K562 (cell line): Measurements from ENCODE around the gene GALE. TPM values are rescaled to one million over a fixed set of nuclear protein-coding genes. Genes with fewer than 3 reads are reported as not detected.

Experiments used
- FOXP1 ChIP-seq: sonication (generic); formaldehyde crosslinking; IDR thresholded peaks from 2 replicates; pipeline ENCODE4 v1.8.0; 2022; ENCODE audit warnings: mild to moderate bottlenecking, missing genetic modification reagents
- HMGN3 ChIP-seq: IDR thresholded peaks from 2 replicates; pipeline ENCODE4 v1.6.1; 2011; ENCODE audit warnings: borderline replicate concordance, low read depth, mild to moderate bottlenecking, mixed read lengths, low read length; ENCODE audit not compliant: insufficient read length; ENCODE audit errors: extremely low read depth
- MAFF ChIP-seq: IDR thresholded peaks from 2 replicates; pipeline ENCODE4 v1.6.1; 2012; ENCODE audit warnings: low read length, improper control_type of control experiment
- MCM3 ChIP-seq: fragments of 450-650 bp; IDR thresholded peaks from 2 replicates; pipeline ENCODE4 v1.6.1; 2016
- NFRKB ChIP-seq: fragments of 450-650 bp; IDR thresholded peaks from 2 replicates; pipeline ENCODE4 v1.6.1; 2016; ENCODE audit warnings: low read depth
- NR4A1 ChIP-seq, 2 experiments: fragments of 250-450 bp in 1 of 2; fragments of 450-650 bp in 1 of 2; sonication (Bioruptor Pico) in 1 of 2; IDR thresholded peaks; 2 replicates each; pipeline versions ENCODE4 v1.4.0 to v1.6.1; 2016 to 2020; ENCODE audit warnings: mild to moderate bottlenecking in 2 of 2, missing compliant biosample characterization in 1 of 2, missing genetic modification characterization in 1 of 2, moderate library complexity in 1 of 2
- SLC30A9 ChIP-seq: fragments of 250-450 bp; sonication (Bioruptor Pico); IDR thresholded peaks from 2 replicates; pipeline ENCODE4 v1.8.0; 2022; ENCODE audit warnings: mild to moderate bottlenecking, moderate library complexity
- SP2 ChIP-seq: IDR thresholded peaks from 2 replicates; pipeline ENCODE4 v1.6.1; 2011; ENCODE audit warnings: mild to moderate bottlenecking, low read depth, low read length, moderate library complexity; ENCODE audit not compliant: poor library complexity, severe bottlenecking; ENCODE audit errors: extremely low read depth
- TRIM25 ChIP-seq: fragments of 450-650 bp; IDR thresholded peaks from 2 replicates; pipeline ENCODE4 v1.7.0; 2016; ENCODE audit warnings: borderline replicate concordance
- ZFP30 ChIP-seq: fragments of 250-450 bp; sonication (Bioruptor Pico); IDR thresholded peaks from 2 replicates; pipeline ENCODE4 v1.8.0; 2022; ENCODE audit warnings: moderate library complexity, mild to moderate bottlenecking, inconsistent platforms, borderline replicate concordance
- ZNF140 ChIP-seq: fragments of 250-450 bp; sonication (Bioruptor Pico); IDR thresholded peaks from 2 replicates; pipeline ENCODE4 v1.8.0; 2021; ENCODE audit warnings: moderate library complexity, mild to moderate bottlenecking, inconsistent platforms
- ZNF224 ChIP-seq: sonication (generic); formaldehyde crosslinking; IDR thresholded peaks from 2 replicates; pipeline ENCODE4 v1.8.0; 2022; ENCODE audit warnings: mild to moderate bottlenecking, missing genetic modification reagents
- ZNF592 ChIP-seq: fragments of 450-650 bp; IDR thresholded peaks from 2 replicates; pipeline ENCODE4 v1.6.1; 2017; ENCODE audit warnings: antibody characterized with exemption, mild to moderate bottlenecking
- polyA plus RNA-seq, 8 experiments: library from polyadenylated mRNA; depleted of rRNA in 4 of 8; stranded (reverse) in 5 of 8; unstranded in 3 of 8; fragments of >200 nt; fragmentation: Nextera tagmentation in 2 of 8; fragmentation: Illumina TruSeq in 1 of 8; extraction: Ambion mirVana in 2 of 8; extraction: Trizol in 1 of 8; gene quantifications; 2 replicates each; pipeline versions ENCODE4 v1.2.1 to v1.2.3, GENCODE V29; 2011 to 2014; ENCODE audit warnings: inconsistent platforms in 1 of 8, missing spikeins in 1 of 8
- total RNA-seq, 7 experiments: library from RNA; depleted of rRNA in 6 of 7; stranded (reverse); fragments of >200 nt in 6 of 7; fragmentation: Illumina TruSeq in 2 of 7; extraction: Trizol in 2 of 7; gene quantifications; 2 replicates each; pipeline versions ENCODE4 v1.2.1 to v1.2.3, GENCODE V29; 2011 to 2021; ENCODE audit warnings: low replicate concordance in 1 of 7
- TF ChIP-seq, protein P1 (sequence below): fragments of 450-650 bp; conservative IDR thresholded peaks from 2 replicates; pipeline ENCODE4 v1.6.1; 2016; ENCODE audit warnings: missing genetic modification characterization, low read depth, mild to moderate bottlenecking, control low read depth, missing compliant biosample characterization

The GALE gene
- total and polyA plus RNA-seq, 9 of the 15 experiments (the other 6 are each of a cell fraction or from before 2014, with no cell fraction given), result 8.4 to 139 (median 88.3) TPM

GRCh38 chr1:23777979-23778814 is 22.4 kb downstream of the GALE start, which contains the start of gene PITHD1 (continued):
- TF ChIP-seq HMGN3 (peak; percentile 75), MCM3 (no peak), NFRKB (peak; percentile 89), MAFF (no peak), SP2 (no peak), ZFP30 (CRISPR knock-in tag) (no peak), ZNF592 (no peak), NR4A1 (CRISPR knock-in tag; IDR thresholded peaks at IDR 0.05) (no peak), NR4A1 (tag; IDR thresholded peaks at IDR 0.05) (peak; percentile 75; the same call in 1 of the 2 replicates), ZNF140 (CRISPR knock-in tag) (no peak), TRIM25 (no peak), ZNF224 (CRISPR knock-in tag) (no peak), SLC30A9 (CRISPR knock-in tag) (no peak), FOXP1 (CRISPR knock-in tag) (peak; percentile 91; the same call in 1 of the 2 replicates)
- TF ChIP-seq, protein P1, sequence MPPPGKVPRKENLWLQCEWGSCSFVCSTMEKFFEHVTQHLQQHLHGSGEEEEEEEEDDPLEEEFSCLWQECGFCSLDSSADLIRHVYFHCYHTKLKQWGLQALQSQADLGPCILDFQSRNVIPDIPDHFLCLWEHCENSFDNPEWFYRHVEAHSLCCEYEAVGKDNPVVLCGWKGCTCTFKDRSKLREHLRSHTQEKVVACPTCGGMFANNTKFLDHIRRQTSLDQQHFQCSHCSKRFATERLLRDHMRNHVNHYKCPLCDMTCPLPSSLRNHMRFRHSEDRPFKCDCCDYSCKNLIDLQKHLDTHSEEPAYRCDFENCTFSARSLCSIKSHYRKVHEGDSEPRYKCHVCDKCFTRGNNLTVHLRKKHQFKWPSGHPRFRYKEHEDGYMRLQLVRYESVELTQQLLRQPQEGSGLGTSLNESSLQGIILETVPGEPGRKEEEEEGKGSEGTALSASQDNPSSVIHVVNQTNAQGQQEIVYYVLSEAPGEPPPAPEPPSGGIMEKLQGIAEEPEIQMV (tag), result no peak
